ENCODE measurements around the gene SMS. TPM values are rescaled to one million over a fixed set of nuclear protein-coding genes. Genes with fewer than 3 reads are reported as not detected.

The SMS gene
- total and polyA plus RNA-seq, 4 donors = 54.3 to 110 (median 84.8) TPM

- H3K27me3 ChIP-seq (ENCODE audit: control insufficient read depth, insufficient read depth, low read length) = no peaks in the 10 kb centered on the region
- no peaks in the 10 kb centered on the region for H3K36me3 ChIP-seq (ENCODE audit: control insufficient read depth, insufficient read depth, low read length)
- H3K4me1 ChIP-seq (ENCODE audit: control insufficient read depth, insufficient read depth, low read length) = no peaks in the 10 kb centered on the region
- H3K27ac ChIP-seq (ENCODE audit: low read depth, low read length) = no peak overlapping the region
- WGBS (ENCODE audit: insufficient coverage) = 62% methylated on average over 3 of the region's 10 CpGs
- no peak overlapping the region for H3K4me3 ChIP-seq (ENCODE audit: low read depth, low read length)
- DNase-seq (ENCODE audit: low read depth in 4 of 6, low spot score in 6 of 6) = peak in 1 of 6 donors; percentile 48
- no peaks in the 10 kb centered on the region for H3K9me3 ChIP-seq (ENCODE audit: control insufficient read depth, insufficient read depth, low read length)
Observed at GRCh38 chrX:22021751-22022324, 81.3 kb downstream of the SMS start.

DNA sequence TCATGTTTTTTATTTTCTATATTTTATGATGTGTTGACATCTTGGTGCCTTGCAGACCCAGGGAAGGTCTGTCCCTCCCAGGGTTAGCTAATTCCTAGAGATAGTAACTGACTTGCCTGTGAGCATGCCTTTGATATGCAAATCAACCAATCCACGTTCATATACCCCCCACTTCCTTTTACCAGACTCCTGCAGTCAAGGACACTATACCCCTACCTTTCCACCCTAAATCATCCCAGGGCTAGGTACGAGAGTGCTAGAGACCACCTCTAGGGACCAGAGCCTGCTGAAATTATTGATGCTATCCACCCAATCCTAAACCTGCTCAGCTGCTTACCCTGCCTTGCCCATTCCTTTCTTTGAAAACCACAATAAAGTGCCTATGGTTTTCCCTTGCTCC lies 84.1 kb downstream of the SMS start:
- Histone ChIP-seq H3K27me3 (ENCODE audit: control insufficient read depth, insufficient read depth, low read length) (no peaks in the 10 kb centered on the region), H3K4me1 (ENCODE audit: control insufficient read depth, insufficient read depth, low read length) (no peaks in the 10 kb centered on the region), H3K9me3 (ENCODE audit: control insufficient read depth, insufficient read depth, low read length) (no peaks in the 10 kb centered on the region), H3K27ac (ENCODE audit: low read depth, low read length) (no peak overlapping the region), H3K4me3 (ENCODE audit: low read depth, low read length) (no peak overlapping the region), H3K36me3 (ENCODE audit: control insufficient read depth, insufficient read depth, low read length) (no peaks in the 10 kb centered on the region)
- no peak for DNase-seq (ENCODE audit: low read depth in 4 of 6, low spot score in 6 of 6)
- WGBS (ENCODE audit: insufficient coverage) = 43% methylated on average over 2 of the region's 2 CpGs

- 92% methylated on average over 7 of the region's 7 CpGs for WGBS (ENCODE audit: insufficient coverage)
- DNase-seq (ENCODE audit: low read depth in 4 of 6, low spot score in 6 of 6) = no peak
- H3K4me1 ChIP-seq (ENCODE audit: control insufficient read depth, insufficient read depth, low read length) = no peaks in the 10 kb centered on the region
- H3K4me3 ChIP-seq (ENCODE audit: low read depth, low read length) = no peak overlapping the region
- no peaks in the 10 kb centered on the region for H3K36me3 ChIP-seq (ENCODE audit: control insufficient read depth, insufficient read depth, low read length)
- no peak overlapping the region for H3K27ac ChIP-seq (ENCODE audit: low read depth, low read length)
- H3K9me3 ChIP-seq (ENCODE audit: control insufficient read depth, insufficient read depth, low read length) = no peaks in the 10 kb centered on the region
- no peaks in the 10 kb centered on the region for H3K27me3 ChIP-seq (ENCODE audit: control insufficient read depth, insufficient read depth, low read length)
Observed at GRCh38 chrX:22025751-22026150, 85.2 kb downstream of the SMS start.

- 84% methylated on average over 4 of the region's 4 CpGs for WGBS (ENCODE audit: insufficient coverage)
- no peaks in the 10 kb centered on the region for H3K9me3 ChIP-seq (ENCODE audit: control insufficient read depth, insufficient read depth, low read length)
- no peaks in the 10 kb centered on the region for H3K27me3 ChIP-seq (ENCODE audit: control insufficient read depth, insufficient read depth, low read length)
- H3K4me1 ChIP-seq (ENCODE audit: control insufficient read depth, insufficient read depth, low read length) = no peaks in the 10 kb centered on the region
- no peak for DNase-seq (ENCODE audit: low read depth in 4 of 6, low spot score in 6 of 6)
- no peak overlapping the region for H3K4me3 ChIP-seq (ENCODE audit: low read depth, low read length)
- no peaks in the 10 kb centered on the region for H3K36me3 ChIP-seq (ENCODE audit: control insufficient read depth, insufficient read depth, low read length)
- H3K27ac ChIP-seq (ENCODE audit: low read depth, low read length) = no peak overlapping the region
Observed at GRCh38 chrX:22026731-22027130, 86.2 kb downstream of the SMS start.

DNA sequence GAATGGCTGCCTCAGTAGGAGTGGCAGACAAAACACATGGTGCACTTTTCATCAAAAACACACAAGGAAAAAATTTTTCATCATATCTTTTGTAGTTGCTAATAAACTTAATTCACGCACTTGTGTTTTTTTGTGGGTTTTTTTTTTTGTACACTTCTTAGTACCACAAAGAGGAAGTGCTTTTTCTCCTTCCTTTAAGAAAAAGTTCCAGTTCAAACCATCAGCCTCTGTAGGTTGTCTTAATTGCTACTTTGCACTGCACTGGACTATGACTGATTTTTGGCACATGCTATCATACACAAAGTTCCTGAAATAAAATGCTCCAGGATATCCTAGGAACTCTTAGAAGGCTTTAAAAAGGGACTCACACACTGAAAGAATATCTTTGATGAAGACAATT lies 91.6 kb downstream of the SMS start, which contains the start of gene PHEX:
Gene PHEX (plus strand): TSS at position 242 of the 400 bp plus-strand sequence. CDS start 681 bp downstream, outside the sequence.
- Histone ChIP-seq H3K36me3 (ENCODE audit: control insufficient read depth, insufficient read depth, low read length) (no peaks in the 10 kb centered on the region), H3K27ac (ENCODE audit: low read depth, low read length) (no peak within 1 kb of the TSS), H3K9me3 (ENCODE audit: control insufficient read depth, insufficient read depth, low read length) (no peaks in the 10 kb centered on the region), H3K4me3 (ENCODE audit: low read depth, low read length) (no peak within 1 kb of the TSS), H3K4me1 (ENCODE audit: control insufficient read depth, insufficient read depth, low read length) (no peaks in the 10 kb centered on the region), H3K27me3 (ENCODE audit: control insufficient read depth, insufficient read depth, low read length) (no peaks in the 10 kb centered on the region)
- DNase-seq (ENCODE audit: low read depth in 4 of 6, low spot score in 6 of 6) = no peak
- WGBS (ENCODE audit: insufficient coverage) = no CpG with 5 or more reads among the region's 1 CpG

DNA sequence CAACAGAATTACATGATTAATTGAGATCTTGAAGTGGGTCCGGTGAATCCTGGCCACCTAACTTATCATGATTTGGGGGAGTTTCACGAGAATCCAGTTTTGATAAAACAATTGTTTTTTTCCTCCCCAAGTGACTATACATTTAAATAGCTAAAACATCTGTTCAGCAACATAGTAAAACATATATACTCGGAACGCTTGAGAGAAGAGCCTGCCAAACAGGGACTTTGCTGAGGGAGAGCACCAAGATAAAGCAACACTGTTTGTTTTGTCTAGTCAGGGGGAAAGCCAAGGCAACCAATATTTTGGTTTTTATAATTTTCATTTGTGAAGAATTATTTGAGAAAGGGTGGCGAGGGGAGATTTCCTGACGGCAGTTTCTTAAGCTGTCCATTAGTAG lies 92.0 kb downstream of the SMS start:
- Histone ChIP-seq H3K4me3 (ENCODE audit: low read depth, low read length) (no peak overlapping the region), H3K4me1 (ENCODE audit: control insufficient read depth, insufficient read depth, low read length) (no peaks in the 10 kb centered on the region), H3K27me3 (ENCODE audit: control insufficient read depth, insufficient read depth, low read length) (no peaks in the 10 kb centered on the region), H3K36me3 (ENCODE audit: control insufficient read depth, insufficient read depth, low read length) (no peaks in the 10 kb centered on the region), H3K9me3 (ENCODE audit: control insufficient read depth, insufficient read depth, low read length) (no peaks in the 10 kb centered on the region), H3K27ac (ENCODE audit: low read depth, low read length) (no peak overlapping the region)
- WGBS (ENCODE audit: insufficient coverage) = 61% methylated on average over 2 of the region's 6 CpGs
- no peak for DNase-seq (ENCODE audit: low read depth in 4 of 6, low spot score in 6 of 6)

DNA sequence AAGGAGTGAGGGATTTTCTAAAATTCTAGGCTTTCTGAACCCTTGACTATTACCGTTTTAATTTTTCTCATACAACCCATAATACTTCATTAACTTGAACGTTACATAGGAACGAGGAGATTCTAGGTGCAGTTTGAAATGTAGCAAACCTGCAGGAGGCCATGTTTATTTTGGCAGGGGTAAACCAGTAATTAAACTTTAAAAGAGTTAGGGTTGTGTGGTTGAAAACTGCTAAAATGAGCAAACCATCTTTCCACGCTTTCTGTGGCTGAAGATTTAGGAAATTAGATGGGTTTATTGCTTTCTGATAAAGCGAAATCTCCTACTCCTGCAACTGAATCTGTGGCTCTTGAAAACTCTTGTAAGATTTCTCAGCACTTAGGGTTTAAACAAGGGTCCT lies 93.3 kb downstream of the SMS start:
- H3K4me1 ChIP-seq (ENCODE audit: control insufficient read depth, insufficient read depth, low read length) = no peaks in the 10 kb centered on the region
- 80% methylated on average over 1 of the region's 5 CpGs for WGBS (ENCODE audit: insufficient coverage)

DNA sequence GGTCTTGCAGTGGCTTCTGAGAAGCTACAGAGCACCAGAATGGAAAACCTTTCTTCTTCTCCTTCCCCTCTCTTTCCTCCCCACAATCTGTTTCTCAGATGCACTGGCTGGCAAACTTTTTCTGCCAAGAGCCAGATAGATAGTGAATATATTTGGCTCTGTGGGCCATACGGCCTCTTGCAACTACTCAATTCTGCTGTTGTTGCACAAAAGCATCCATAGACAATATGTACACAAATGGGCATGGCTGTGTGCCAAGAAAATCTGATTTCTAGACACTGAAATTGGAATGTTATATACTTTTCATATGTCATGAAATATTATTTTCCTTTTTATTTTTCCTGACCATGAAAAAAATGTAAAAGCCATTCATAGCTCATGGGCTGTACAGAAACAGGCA lies 94.7 kb downstream of the SMS start:
- Histone ChIP-seq H3K4me1 (ENCODE audit: control insufficient read depth, insufficient read depth, low read length) (no peaks in the 10 kb centered on the region), H3K4me3 (ENCODE audit: low read depth, low read length) (no peak overlapping the region), H3K36me3 (ENCODE audit: control insufficient read depth, insufficient read depth, low read length) (no peaks in the 10 kb centered on the region), H3K27ac (ENCODE audit: low read depth, low read length) (no peak overlapping the region), H3K9me3 (ENCODE audit: control insufficient read depth, insufficient read depth, low read length) (no peaks in the 10 kb centered on the region), H3K27me3 (ENCODE audit: control insufficient read depth, insufficient read depth, low read length) (no peaks in the 10 kb centered on the region)
- no CpG with 5 or more reads among the region's 1 CpG for WGBS (ENCODE audit: insufficient coverage)
- peak in 2 of 6 donors; percentile 16 to 65 for DNase-seq (ENCODE audit: low read depth in 4 of 6, low spot score in 6 of 6)

More for the DNA sequence above, 93.3 kb downstream of the SMS start:
- Histone ChIP-seq H3K27me3 (ENCODE audit: control insufficient read depth, insufficient read depth, low read length) (no peaks in the 10 kb centered on the region), H3K36me3 (ENCODE audit: control insufficient read depth, insufficient read depth, low read length) (no peaks in the 10 kb centered on the region), H3K4me3 (ENCODE audit: low read depth, low read length) (no peak overlapping the region), H3K27ac (ENCODE audit: low read depth, low read length) (no peak overlapping the region), H3K9me3 (ENCODE audit: control insufficient read depth, insufficient read depth, low read length) (no peaks in the 10 kb centered on the region)
- no peak for DNase-seq (ENCODE audit: low read depth in 4 of 6, low spot score in 6 of 6)

DNA sequence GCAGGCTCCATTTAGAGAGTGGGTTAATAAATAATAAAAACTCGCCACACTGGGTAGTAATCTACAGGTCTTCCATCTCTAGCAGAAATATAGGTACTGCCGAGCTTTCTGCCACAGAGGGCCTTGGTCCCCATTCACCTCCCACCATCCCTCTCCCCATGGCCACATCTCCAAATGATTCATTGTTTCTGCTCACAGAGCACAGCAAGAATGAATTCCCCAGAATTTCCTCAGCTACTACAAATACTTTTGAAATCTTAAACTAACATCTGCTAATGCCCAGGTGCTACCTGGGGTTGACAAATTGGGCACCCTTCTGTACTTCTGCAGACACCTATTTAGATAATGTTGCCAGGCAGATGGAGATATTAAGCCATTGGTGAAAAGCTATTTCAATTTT lies 96.7 kb downstream of the SMS start:
- Histone ChIP-seq H3K4me1 (ENCODE audit: control insufficient read depth, insufficient read depth, low read length) (no peaks in the 10 kb centered on the region), H3K9me3 (ENCODE audit: control insufficient read depth, insufficient read depth, low read length) (no peaks in the 10 kb centered on the region), H3K36me3 (ENCODE audit: control insufficient read depth, insufficient read depth, low read length) (no peaks in the 10 kb centered on the region), H3K4me3 (ENCODE audit: low read depth, low read length) (no peak overlapping the region), H3K27ac (ENCODE audit: low read depth, low read length) (no peak overlapping the region), H3K27me3 (ENCODE audit: control insufficient read depth, insufficient read depth, low read length) (no peaks in the 10 kb centered on the region)
- 100% methylated on average over 1 of the region's 2 CpGs for WGBS (ENCODE audit: insufficient coverage)
- no peak for DNase-seq (ENCODE audit: low read depth in 4 of 6, low spot score in 6 of 6)

DNA sequence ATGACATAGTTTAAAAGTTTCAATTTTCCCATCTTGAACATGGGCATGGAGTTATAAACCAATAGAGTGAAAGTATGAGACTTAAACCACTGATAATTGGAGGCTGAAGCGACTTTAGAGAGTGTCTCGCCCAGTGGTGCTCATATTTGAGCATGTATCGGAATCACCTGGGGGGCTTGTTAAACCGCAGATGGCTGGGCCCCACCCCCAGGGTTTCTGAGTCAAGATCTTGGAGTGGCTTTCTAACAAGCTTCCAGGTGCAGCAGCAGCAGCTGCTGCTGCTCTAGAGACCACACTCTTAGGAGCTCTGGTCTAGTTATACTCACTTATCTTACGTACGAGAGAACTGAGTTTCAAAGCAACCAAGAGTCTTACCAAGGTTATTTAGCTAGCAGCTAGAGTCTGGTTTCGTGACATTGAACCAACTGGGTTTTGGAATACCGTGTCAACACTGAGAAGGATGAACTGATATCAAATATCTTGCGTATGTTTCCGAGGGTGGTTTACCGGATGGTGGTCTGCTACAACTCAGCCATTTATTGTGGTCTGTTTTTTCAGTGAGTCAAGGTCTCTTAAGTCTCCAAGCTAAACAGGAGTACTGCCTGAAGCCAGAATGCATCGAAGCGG lies 97.5 kb downstream of the SMS start:
- WGBS (ENCODE audit: insufficient coverage) = 87% methylated on average over 13 of the region's 13 CpGs

More for the DNA sequence above, 97.5 kb downstream of the SMS start:
- Histone ChIP-seq H3K36me3 (ENCODE audit: control insufficient read depth, insufficient read depth, low read length) (no peaks in the 10 kb centered on the region), H3K4me3 (ENCODE audit: low read depth, low read length) (no peak overlapping the region), H3K4me1 (ENCODE audit: control insufficient read depth, insufficient read depth, low read length) (no peaks in the 10 kb centered on the region), H3K27ac (ENCODE audit: low read depth, low read length) (no peak overlapping the region), H3K27me3 (ENCODE audit: control insufficient read depth, insufficient read depth, low read length) (no peaks in the 10 kb centered on the region), H3K9me3 (ENCODE audit: control insufficient read depth, insufficient read depth, low read length) (no peaks in the 10 kb centered on the region)
- DNase-seq (ENCODE audit: low read depth in 4 of 6, low spot score in 6 of 6) = no peak
